GM12891 (cell line): ENCODE results near the gene CCNL2.

Experiments used
- POLR2A ChIP-seq: IDR thresholded peaks from 2 replicates; pipeline ENCODE4 v1.6.1; 2011; ENCODE audit warnings: low read depth, low read length, control low read depth
- POLR2AphosphoS5 ChIP-seq: IDR thresholded peaks from 2 replicates; pipeline ENCODE4 v1.6.1; 2011; ENCODE audit warnings: low read depth, low read length, control low read depth
- POU2F2 ChIP-seq: IDR thresholded peaks from 2 replicates; pipeline ENCODE4 v1.6.1; 2011; ENCODE audit warnings: low read depth, mild to moderate bottlenecking, control low read depth, low read length, moderate library complexity
- SPI1 ChIP-seq: IDR thresholded peaks from 2 replicates; pipeline ENCODE4 v1.6.1; 2011; ENCODE audit warnings: low read depth, low read length, control low read depth
- TAF1 ChIP-seq: IDR thresholded peaks from 2 replicates; pipeline ENCODE4 v1.6.1; 2011; ENCODE audit warnings: low read depth, low read length, control low read depth

GRCh38 chr1:1347663-1348419, 51.3 kb downstream of the CCNL2 start:
- TF ChIP-seq POLR2A = no peak
- no peak for TF ChIP-seq POLR2AphosphoS5
- no peak for TF ChIP-seq POU2F2
- no peak for TF ChIP-seq TAF1
- TF ChIP-seq SPI1 = no peak
